Spleen (tissue), 11 donors: ENCODE results near the gene PTK6. TPM values are rescaled to one million over a fixed set of nuclear protein-coding genes. Genes with fewer than 3 reads are reported as not detected.

Experiments used
- DNase-seq: peaks from one replicate; pipeline ENCODE4 v3.0.0-alpha.2; 2020
- H3K27ac ChIP-seq, 8 donors: fragments of 200-600 bp; sonication (generic) in 7 of 8; 1 replicate in 4 of 8; 2 replicates in 4 of 8; pipeline versions ENCODE4 v1.5.0 to v1.8.0; 2016 to 2021; ENCODE audit warnings: inconsistent platforms in 4 of 8, mild to moderate bottlenecking in 4 of 8, moderate library complexity in 1 of 8
- H3K27me3 ChIP-seq, 7 donors: fragments of 200-600 bp; sonication (generic) in 6 of 7; replicated peaks in 1 of 7; 1 replicate in 4 of 7; 2 replicates in 3 of 7; pipeline versions ENCODE4 v1.5.0 to v1.8.0; 2016 to 2021; ENCODE audit warnings: inconsistent platforms in 3 of 7, mild to moderate bottlenecking in 1 of 7
- H3K36me3 ChIP-seq, 6 donors: fragments of 200-600 bp; sonication (generic) in 5 of 6; 1 replicate in 4 of 6; 2 replicates in 2 of 6; pipeline versions ENCODE4 v1.5.0 to v1.8.0; 2016 to 2021; ENCODE audit warnings: inconsistent platforms in 2 of 6
- H3K4me1 ChIP-seq, 6 donors: fragments of 200-600 bp; sonication (generic) in 5 of 6; 1 replicate in 3 of 6; 2 replicates in 3 of 6; pipeline versions ENCODE4 v1.5.0 to v1.8.0; 2016 to 2021; ENCODE audit warnings: inconsistent platforms in 3 of 6
- H3K4me3 ChIP-seq, 8 donors: fragments of 200-600 bp; sonication (generic) in 7 of 8; 1 replicate in 4 of 8; 2 replicates in 4 of 8; pipeline versions ENCODE4 v1.5.0 to v1.8.0; 2016 to 2021; ENCODE audit warnings: inconsistent platforms in 4 of 8, mild to moderate bottlenecking in 4 of 8, moderate library complexity in 2 of 8
- H3K9me3 ChIP-seq, 8 donors: fragments of 200-600 bp; sonication (generic) in 7 of 8; 1 replicate in 4 of 8; 2 replicates in 4 of 8; pipeline versions ENCODE4 v1.5.0 to v1.8.0; 2016 to 2021; ENCODE audit warnings: inconsistent platforms in 4 of 8
- CTCF ChIP-seq, 11 experiments: fragments of 200-600 bp in 7 of 11; fragments of 450-650 bp in 4 of 11; sonication (generic) in 4 of 11; IDR thresholded peaks in 8 of 11; conservative IDR thresholded peaks in 3 of 11; 1 replicate in 7 of 11; 2 replicates in 4 of 11; pipeline versions ENCODE4 v1.4.0 to v1.8.0; 2016 to 2021; ENCODE audit warnings: antibody characterized with exemption in 11 of 11, inconsistent platforms in 4 of 11, mild to moderate bottlenecking in 1 of 11
- POLR2A ChIP-seq, 3 donors: fragments of 450-650 bp; IDR thresholded peaks; one replicate each; pipeline ENCODE4 v1.5.1; 2017; ENCODE audit warnings: antibody characterized with exemption in 3 of 3, mild to moderate bottlenecking in 1 of 3
- POLR2AphosphoS5 ChIP-seq, 3 donors: sonication (generic); formaldehyde crosslinking; IDR thresholded peaks; one replicate each; pipeline ENCODE4 v1.5.1; 2017; ENCODE audit warnings: antibody characterized with exemption in 3 of 3
- WGBS, 5 donors: extraction: QIAGEN DNeasy Blood & Tissue Kit in 3 of 5; methylation state at CpG; one replicate each; pipeline versions ENCODE4 v1.1.5 to v1.1.7; 2013 to 2018; 5-methylcytosine and 5-hydroxymethylcytosine counted together
- intact Hi-C: fragments of 100-400 bp; cut with DNase I; formaldehyde crosslinking; loops from one replicate; pipeline ENCODE4 v1.15.0; 2023; ENCODE audit warnings: low total_unique reads
- polyA plus RNA-seq, 3 donors: library from polyadenylated mRNA; stranded (reverse); fragments of 200-250 nt; gene quantifications; one replicate each; pipeline ENCODE4 v1.2.1, GENCODE V29; 2013
- total RNA-seq, 7 donors: library from RNA; depleted of rRNA in 3 of 7; stranded (reverse); fragments of >200 nt in 3 of 7; fragmentation: NEBNext Ultra II Directional in 4 of 7; extraction: Animal tissue kit (Norgen Biotek cat#: 25700) in 4 of 7; gene quantifications; one replicate each; pipeline versions ENCODE4 v1.1.0 to v1.2.1, GENCODE V29; 2016 to 2021
- donor health status: healthy with polysubstance abuse.
- donor health status: DM: no; HTN: no; CAD: no; lungs with moderate emphysema.
- donor health status: DM: no; HTN: no; CAD: no.
- donor health status: Bipolar disorder and iron deficiency.
- donor health status: healthy.
- donor health status: DM: no; HTN: no; CAD: no.
- donor health status: DM: yes; HTN: yes; CAD: no.

The PTK6 gene
- total and polyA plus RNA-seq, 10 donors = 0.20 to 1.0 (median 0.71) TPM

DNA sequence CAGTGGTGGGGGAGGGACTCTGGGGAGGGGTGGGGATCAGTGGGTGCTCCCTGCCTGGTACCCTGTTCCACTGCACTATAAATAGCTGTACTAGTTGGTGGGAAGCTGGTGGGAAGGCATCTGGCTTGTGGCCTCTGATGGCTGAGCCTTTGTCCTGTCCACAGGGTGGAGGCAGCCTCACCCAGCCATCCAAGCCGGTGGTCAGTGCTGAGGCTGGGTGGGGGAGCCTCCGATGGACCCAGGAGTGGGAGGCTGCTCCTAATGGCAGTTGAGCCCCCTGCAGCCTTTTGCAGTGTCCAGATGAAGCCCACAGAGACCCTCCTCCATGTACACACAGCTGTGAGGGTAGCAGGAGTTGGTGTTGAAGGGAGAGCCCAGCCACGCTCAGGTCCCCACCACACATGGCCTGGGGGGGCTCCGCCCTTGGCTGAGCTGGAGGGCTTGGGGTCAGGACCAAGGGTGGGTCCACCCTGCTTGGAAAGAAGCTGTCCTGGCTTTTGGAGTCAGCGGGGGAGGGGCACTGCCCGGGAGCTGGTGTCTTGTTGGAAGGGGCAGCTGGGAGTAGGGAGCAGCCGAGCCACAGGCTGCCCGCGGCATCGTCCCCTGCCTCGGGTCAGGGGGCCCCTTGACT is 14.1 kb downstream of the PTK6 start:
- DNase-seq = peak; percentile 75
- 92 to 100% (median 98%) methylated on average over 7 to 11 of the region's 11 CpGs for WGBS, 5 donors

DNA sequence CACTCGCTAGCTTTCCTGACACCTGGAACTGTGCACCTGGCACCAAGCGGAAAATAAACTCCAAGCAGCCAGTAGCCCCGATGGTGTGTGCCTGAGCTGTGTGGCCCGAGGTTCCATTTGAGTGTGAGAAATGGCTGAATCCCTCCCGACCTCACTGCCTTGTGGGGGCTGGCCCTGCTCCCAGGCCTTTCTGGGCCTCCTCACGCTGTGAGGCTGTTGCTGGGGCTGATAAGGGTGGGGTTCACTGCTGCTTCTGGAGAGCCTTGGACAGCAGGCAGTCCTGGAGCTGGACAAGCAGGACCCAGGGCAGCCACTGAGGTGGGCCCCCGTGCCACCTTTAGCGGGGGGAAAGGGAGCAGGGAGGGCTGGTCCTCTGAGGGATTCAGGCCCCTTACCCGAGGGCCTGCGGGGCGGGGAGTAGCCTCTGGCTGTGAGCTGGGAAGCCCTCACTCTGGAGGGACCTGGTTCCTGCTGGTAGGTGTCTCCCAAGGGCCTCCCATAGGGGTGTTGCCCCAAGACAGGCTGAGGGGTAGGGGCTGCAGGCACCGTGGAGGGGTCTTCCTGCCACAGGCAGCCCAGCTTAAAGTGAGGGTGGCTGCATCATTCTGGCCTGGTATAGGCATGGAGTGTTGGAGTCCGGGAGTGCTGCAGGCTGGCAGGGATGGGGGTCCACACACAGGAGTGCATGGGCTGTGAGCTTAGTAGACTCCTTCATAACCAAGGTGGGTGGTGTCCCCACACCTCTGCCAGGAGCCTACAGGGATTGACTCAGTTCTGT is 14.9 kb downstream of the PTK6 start:
- intact Hi-C loops = no loop called here
- WGBS, 5 donors = 82 to 90% (median 88%) methylated on average over 11 to 13 of the region's 13 CpGs
- peak overlapping the region in 3 of 8 donors; percentile 85 to 97 (median 90) for H3K4me3 ChIP-seq

More for the DNA sequence above, 14.1 kb downstream of the PTK6 start:
- Histone ChIP-seq H3K36me3 (peaks cover 0 to 25% (median 8%) of the 10 kb centered on the region in 6 donors), H3K27ac (no peak overlapping the region), H3K4me1 (peaks cover 14 to 54% (median 33%) of the 10 kb centered on the region in 6 donors), H3K27me3 (peaks cover 0 to 20% (median 0%) of the 10 kb centered on the region in 7 donors), H3K9me3 (peaks cover 0 to 12% (median 8%) of the 10 kb centered on the region in 8 donors), H3K4me3 (no peak overlapping the region)
- TF ChIP-seq POLR2AphosphoS5 (IDR thresholded peaks at IDR 0.05) (no peak), POLR2A (IDR thresholded peaks at IDR 0.05) (no peak), CTCF (IDR thresholded peaks at IDR 0.05 in 8 of 11, conservative IDR thresholded peaks at IDR 0.05 in 3 of 11) (no peak)
- intact Hi-C loops = no loop called here

GRCh38 chr20:63521602-63522001 is 15.6 kb downstream of the PTK6 start:
- Histone ChIP-seq H3K9me3 (peaks cover 0 to 12% (median 8%) of the 10 kb centered on the region in 8 donors), H3K4me3 (peak overlapping the region; percentile 78 to 97 (median 88)), H3K27me3 (peaks cover 0 to 23% (median 0%) of the 10 kb centered on the region in 7 donors), H3K27ac (peak overlapping the region in 3 of 8 donors; percentile 92 to 96 (median 94)), H3K4me1 (peaks cover 14 to 54% (median 33%) of the 10 kb centered on the region in 6 donors), H3K36me3 (peaks cover 0 to 25% (median 8%) of the 10 kb centered on the region in 6 donors)
- peak; percentile 82 for DNase-seq
- 45 to 73% (median 65%) methylated on average over 14 to 23 of the region's 23 CpGs for whole genome bisulfite sequencing, 5 donors
- intact Hi-C loops = no loop called here
- TF ChIP-seq CTCF (IDR thresholded peaks at IDR 0.05 in 8 of 11, conservative IDR thresholded peaks at IDR 0.05 in 3 of 11) = no peak
- no peak for TF ChIP-seq POLR2A (IDR thresholded peaks at IDR 0.05)
- TF ChIP-seq POLR2AphosphoS5 (IDR thresholded peaks at IDR 0.05) = no peak

More for the DNA sequence above, 14.9 kb downstream of the PTK6 start:
- peaks cover 0 to 12% (median 8%) of the 10 kb centered on the region in 8 donors for H3K9me3 ChIP-seq
- H3K27ac ChIP-seq = no peak overlapping the region
- TF ChIP-seq CTCF (IDR thresholded peaks at IDR 0.05 in 8 of 11, conservative IDR thresholded peaks at IDR 0.05 in 3 of 11) (no peak), POLR2AphosphoS5 (IDR thresholded peaks at IDR 0.05) (no peak), POLR2A (IDR thresholded peaks at IDR 0.05) (no peak)
- H3K36me3 ChIP-seq = peaks cover 0 to 25% (median 8%) of the 10 kb centered on the region in 6 donors
- H3K4me1 ChIP-seq = peaks cover 14 to 54% (median 33%) of the 10 kb centered on the region in 6 donors
- DNase-seq = peak; percentile 73
- H3K27me3 ChIP-seq = peaks cover 0 to 23% (median 0%) of the 10 kb centered on the region in 7 donors
